Measurements from ENCODE around the gene RBM33. TPM values are rescaled to one million over a fixed set of nuclear protein-coding genes. Genes with fewer than 3 reads are reported as not detected.
A peak's percentile ranks its signal among the peaks of the same experiment; 100 is the strongest.

Gene RBM33
- total RNA-seq, 1 donor from 2014 or later: 67.2 TPM

- Mint-ChIP-seq H3K4me1 (ENCODE audit: unreplicated experiment) (peaks cover 13% of the 10 kb centered on the region), H3K4me3 (no peak overlapping the region), H3K27ac (no peak overlapping the region), H3K36me3 (peaks cover 40% of the 10 kb centered on the region), H3K9me3 (no peaks in the 10 kb centered on the region), H3K27me3 (peaks cover 13% of the 10 kb centered on the region)
- no peak for TF ChIP-seq CTCF (conservative IDR thresholded peaks at IDR 0.05)
- no peak for DNase-seq (ENCODE audit: extremely low spot score, unreplicated experiment)
These were observed 137.0 kb downstream of the RBM33 start for GRCh38 chr7:155781433-155781832.

GRCh38 chr7:155782466-155782865, 138.0 kb downstream of the RBM33 start:
- H3K27ac Mint-ChIP-seq: no peak overlapping the region
- H3K4me3 Mint-ChIP-seq: no peak overlapping the region
- H3K4me1 Mint-ChIP-seq (ENCODE audit: unreplicated experiment): peaks cover 13% of the 10 kb centered on the region
- H3K9me3 Mint-ChIP-seq: no peaks in the 10 kb centered on the region
- peaks cover 40% of the 10 kb centered on the region for H3K36me3 Mint-ChIP-seq
- no peak for TF ChIP-seq CTCF (conservative IDR thresholded peaks at IDR 0.05)
- DNase-seq (ENCODE audit: extremely low spot score, unreplicated experiment): no peak
- H3K27me3 Mint-ChIP-seq: peaks cover 14% of the 10 kb centered on the region

GRCh38 chr7:155785536-155785935, 141.1 kb downstream of the RBM33 start:
- DNase-seq (ENCODE audit: extremely low spot score, unreplicated experiment): no peak
- no peak overlapping the region for H3K4me3 Mint-ChIP-seq
- H3K4me1 Mint-ChIP-seq (ENCODE audit: unreplicated experiment): peaks cover 9% of the 10 kb centered on the region
- H3K27me3 Mint-ChIP-seq: peaks cover 21% of the 10 kb centered on the region
- TF ChIP-seq CTCF (conservative IDR thresholded peaks at IDR 0.05): no peak
- H3K27ac Mint-ChIP-seq: no peak overlapping the region
- H3K9me3 Mint-ChIP-seq: no peaks in the 10 kb centered on the region
- H3K36me3 Mint-ChIP-seq: peaks cover 24% of the 10 kb centered on the region

- no peaks in the 10 kb centered on the region for H3K9me3 Mint-ChIP-seq
- no peak overlapping the region for H3K27ac Mint-ChIP-seq
- DNase-seq (ENCODE audit: extremely low spot score, unreplicated experiment): no peak
- peak overlapping the region; percentile 60 for H3K4me3 Mint-ChIP-seq
- peaks cover 21% of the 10 kb centered on the region for H3K27me3 Mint-ChIP-seq
- TF ChIP-seq CTCF (conservative IDR thresholded peaks at IDR 0.05): no peak
- H3K4me1 Mint-ChIP-seq (ENCODE audit: unreplicated experiment): peaks cover 5% of the 10 kb centered on the region
- peaks cover 15% of the 10 kb centered on the region for H3K36me3 Mint-ChIP-seq
These were observed 142.0 kb downstream of the RBM33 start for GRCh38 chr7:155786491-155786890.

- no peak for DNase-seq (ENCODE audit: extremely low spot score, unreplicated experiment)
- H3K27me3 Mint-ChIP-seq: peaks cover 21% of the 10 kb centered on the region
- peaks cover 15% of the 10 kb centered on the region for H3K36me3 Mint-ChIP-seq
- H3K27ac Mint-ChIP-seq: no peak overlapping the region
- H3K9me3 Mint-ChIP-seq: no peaks in the 10 kb centered on the region
- no peak for TF ChIP-seq CTCF (conservative IDR thresholded peaks at IDR 0.05)
- peak overlapping the region; percentile 82 for H3K4me3 Mint-ChIP-seq
- H3K4me1 Mint-ChIP-seq (ENCODE audit: unreplicated experiment): peaks cover 5% of the 10 kb centered on the region
These were observed 142.8 kb downstream of the RBM33 start for GRCh38 chr7:155787171-155787851.

Data from type B pancreatic cell (in vitro differentiated cells).